Pancreas (tissue), 10 donors: ENCODE results near the gene TEX35. TPM values are rescaled to one million over a fixed set of nuclear protein-coding genes. Genes with fewer than 3 reads are reported as not detected.

Experiments
- ATAC-seq, 4 donors: fragments of 200-7000 bp; cut with Tn5 transposase; one replicate each; pipeline versions ENCODE4 v1.8.0 to v1.9.1; 2020; ENCODE audit warnings: mild to moderate bottlenecking in 4 of 4, moderate library complexity in 4 of 4
- DNase-seq, 6 donors: peaks; one replicate each; pipeline ENCODE4 v3.0.0-alpha.2; 2020
- FAIRE-seq: peaks from 2 replicates; lab custom pipeline; 2012; peaks lifted over from hg19 to GRCh38; lab: Jason Lieb, UNC
- H3K27ac ChIP-seq, 4 donors: fragments of 200-600 bp; sonication (generic); 1 replicate in 3 of 4; 2 replicates in 1 of 4; pipeline versions ENCODE4 v1.5.0 to v1.8.0; 2020
- H3K27me3 ChIP-seq, 4 donors: fragments of 200-600 bp; one replicate each; pipeline ENCODE4 v1.8.0; 2021
- H3K36me3 ChIP-seq, 3 donors: fragments of 200-600 bp; sonication (generic) in 1 of 3; one replicate each; pipeline versions ENCODE4 v1.5.0 to v1.8.0; 2020 to 2021
- H3K4me1 ChIP-seq, 3 donors: fragments of 200-600 bp; one replicate each; pipeline ENCODE4 v1.8.0; 2021
- H3K4me3 ChIP-seq, 4 donors: fragments of 200-600 bp; sonication (generic) in 2 of 4; one replicate each; pipeline versions ENCODE4 v1.5.0 to v1.8.0; 2020 to 2021
- H3K9me3 ChIP-seq, 4 donors: fragments of 200-600 bp; one replicate each; pipeline ENCODE4 v1.8.0; 2021
- WGBS, 2 donors: extraction: QIAGEN DNeasy Blood & Tissue Kit; methylation state at CpG; one replicate each; pipeline ENCODE4 v1.1.7; 2013; 5-methylcytosine and 5-hydroxymethylcytosine counted together
- intact Hi-C, 3 donors: fragments of 100-400 bp; cut with DNase I; formaldehyde crosslinking; loops; one replicate each; pipeline versions ENCODE4 v1.11.1 to v1.14.2; 2022
- polyA plus RNA-seq, 2 donors: library from polyadenylated mRNA; stranded (reverse); fragments of 200-250 nt; gene quantifications; one replicate each; pipeline ENCODE4 v1.2.3, GENCODE V29; 2013
- total RNA-seq, 6 donors: library from RNA; stranded (reverse); fragmentation: NEBNext Ultra II Directional in 4 of 6; extraction: Animal tissue kit (Norgen Biotek cat#: 25700) in 4 of 6; gene quantifications; one replicate each; pipeline versions ENCODE4 v1.2.1 to v1.2.4, GENCODE V29; 2021 to 2023
- TF ChIP-seq, protein P1 (sequence below), 4 donors: fragments of 200-600 bp; sonication (generic) in 3 of 4; IDR thresholded peaks; one replicate each; pipeline versions ENCODE4 v1.5.0 to v1.8.0; 2021; ENCODE audit warnings: antibody characterized with exemption in 4 of 4
- donor health status: healthy with polysubstance abuse.
- donor health status: DM: no; HTN: no; CAD: no; lungs with moderate emphysema.
- donor health status: DM: no; HTN: no; CAD: no.
- donor health status: control.
- donor health status: control.
- donor health status: Bipolar disorder and iron deficiency.
- donor health status: DM: yes; HTN: yes; CAD: no.
- donor health status: DM: no; HTN: no; CAD: no.
- donor health status: DM: no; HTN: no; CAD: no.
- donor health status: DM: yes; HTN: yes; CAD: no.

The TEX35 gene
- total and polyA plus RNA-seq, 8 donors: not detected

GRCh38 chr1:178467837-178468236 lies 45.1 kb upstream of the TEX35 start:
- intact Hi-C loops: no loop called here
- no peaks in the 10 kb centered on the region for H3K9me3 ChIP-seq
- ATAC-seq: no peak
- no peaks in the 10 kb centered on the region for H3K4me1 ChIP-seq
- FAIRE-seq: no peak
- no peak for DNase-seq
- no peak overlapping the region for H3K27ac ChIP-seq
- H3K36me3 ChIP-seq: no peaks in the 10 kb centered on the region
- H3K27me3 ChIP-seq: no peaks in the 10 kb centered on the region
- H3K4me3 ChIP-seq: no peak overlapping the region
- TF ChIP-seq, protein P1, sequence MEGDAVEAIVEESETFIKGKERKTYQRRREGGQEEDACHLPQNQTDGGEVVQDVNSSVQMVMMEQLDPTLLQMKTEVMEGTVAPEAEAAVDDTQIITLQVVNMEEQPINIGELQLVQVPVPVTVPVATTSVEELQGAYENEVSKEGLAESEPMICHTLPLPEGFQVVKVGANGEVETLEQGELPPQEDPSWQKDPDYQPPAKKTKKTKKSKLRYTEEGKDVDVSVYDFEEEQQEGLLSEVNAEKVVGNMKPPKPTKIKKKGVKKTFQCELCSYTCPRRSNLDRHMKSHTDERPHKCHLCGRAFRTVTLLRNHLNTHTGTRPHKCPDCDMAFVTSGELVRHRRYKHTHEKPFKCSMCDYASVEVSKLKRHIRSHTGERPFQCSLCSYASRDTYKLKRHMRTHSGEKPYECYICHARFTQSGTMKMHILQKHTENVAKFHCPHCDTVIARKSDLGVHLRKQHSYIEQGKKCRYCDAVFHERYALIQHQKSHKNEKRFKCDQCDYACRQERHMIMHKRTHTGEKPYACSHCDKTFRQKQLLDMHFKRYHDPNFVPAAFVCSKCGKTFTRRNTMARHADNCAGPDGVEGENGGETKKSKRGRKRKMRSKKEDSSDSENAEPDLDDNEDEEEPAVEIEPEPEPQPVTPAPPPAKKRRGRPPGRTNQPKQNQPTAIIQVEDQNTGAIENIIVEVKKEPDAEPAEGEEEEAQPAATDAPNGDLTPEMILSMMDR (IDR thresholded peaks at IDR 0.05): no peak

DNA sequence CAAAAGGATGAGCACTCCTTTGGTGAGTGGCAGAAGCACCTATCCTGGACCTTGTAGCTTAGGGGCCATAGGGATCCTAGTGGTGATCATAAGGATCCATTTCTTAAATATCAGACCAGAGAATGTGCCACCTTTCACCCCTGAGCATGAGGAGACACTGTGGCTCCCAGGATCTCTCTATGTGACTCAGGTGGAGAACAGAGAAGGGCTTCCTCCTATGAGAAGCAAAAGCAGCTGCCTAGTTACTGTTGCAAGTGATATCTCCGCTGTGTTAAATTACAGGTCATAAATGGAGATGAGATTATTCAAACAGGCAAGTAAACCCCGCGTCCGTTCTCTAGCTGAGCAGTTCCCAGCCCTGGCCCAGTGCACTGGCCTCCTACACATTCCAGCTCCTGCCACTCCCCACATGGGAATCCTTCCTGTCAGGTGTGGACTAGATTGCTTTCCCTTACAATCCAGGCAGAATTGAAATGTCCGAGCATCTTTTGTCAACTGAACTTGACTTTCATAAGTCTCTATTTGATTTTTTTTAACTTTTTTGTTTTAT lies 42.4 kb upstream of the TEX35 start:
- FAIRE-seq: no peak
- peak overlapping the region in 2 of 4 donors; percentile 23 to 50 for H3K27ac ChIP-seq
- ATAC-seq: peak; percentile 40 to 72 (median 64)
- intact Hi-C loops: no loop called here
- no peaks in the 10 kb centered on the region for H3K9me3 ChIP-seq
- TF ChIP-seq, protein P1 (IDR thresholded peaks at IDR 0.05): no peak
- no peak for DNase-seq
- peaks cover 0 to 12% (median 0%) of the 10 kb centered on the region in 3 donors for H3K36me3 ChIP-seq
- H3K4me3 ChIP-seq: no peak overlapping the region
- no peaks in the 10 kb centered on the region for H3K4me1 ChIP-seq
- no peaks in the 10 kb centered on the region for H3K27me3 ChIP-seq
- WGBS, 2 donors: 56 to 64% methylated on average over 5 of the region's 5 CpGs

DNA sequence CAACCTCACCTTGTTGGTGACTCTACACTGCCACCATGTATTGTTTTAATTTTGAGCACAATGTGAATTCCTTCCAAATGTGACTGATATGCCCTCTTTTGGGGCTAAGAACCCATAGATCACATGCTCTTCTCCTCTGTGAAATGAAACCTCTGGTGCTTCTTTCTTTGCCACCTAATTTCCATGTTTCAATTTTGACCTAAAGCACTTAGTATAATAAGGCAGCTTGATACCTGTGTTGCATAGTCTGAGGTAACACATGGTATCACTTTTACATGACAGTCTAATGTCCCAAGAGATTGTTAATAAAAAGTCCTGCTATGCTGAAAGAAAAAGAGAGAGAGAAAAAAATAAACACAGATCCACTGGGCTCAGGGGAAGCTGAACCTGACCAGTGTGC lies 40.4 kb upstream of the TEX35 start:
- Histone ChIP-seq H3K27me3 (no peaks in the 10 kb centered on the region), H3K4me3 (no peak overlapping the region), H3K9me3 (no peaks in the 10 kb centered on the region), H3K27ac (no peak overlapping the region), H3K4me1 (no peaks in the 10 kb centered on the region), H3K36me3 (peaks cover 0 to 12% (median 0%) of the 10 kb centered on the region in 3 donors)
- TF ChIP-seq, protein P1 (IDR thresholded peaks at IDR 0.05): no peak
- no peak for FAIRE-seq
- DNase-seq: no peak
- intact Hi-C loops: no loop called here
- ATAC-seq: no peak

DNA sequence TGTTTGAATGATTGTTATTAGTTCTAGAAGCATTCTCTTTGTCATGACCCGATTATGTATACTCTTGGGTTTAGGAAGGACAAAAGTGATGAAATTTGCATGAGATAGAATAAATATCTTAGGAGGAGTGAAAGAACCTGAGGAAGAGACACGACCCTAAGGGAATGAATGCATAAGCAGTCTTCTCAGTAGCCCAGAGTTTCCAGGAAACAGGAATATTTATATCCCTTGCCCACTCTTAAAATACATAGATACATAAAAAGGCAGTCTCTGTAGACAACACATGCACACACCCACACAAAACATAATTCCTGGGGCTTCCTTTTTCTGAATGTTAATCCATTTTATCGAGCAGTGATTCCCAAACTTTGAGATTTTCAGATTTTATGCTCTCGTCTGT lies 35.5 kb upstream of the TEX35 start:
- WGBS, 2 donors: 77 to 88% methylated on average over 4 of the region's 4 CpGs
- FAIRE-seq: no peak

GRCh38 chr1:178477841-178478240 lies 35.1 kb upstream of the TEX35 start:
- Histone ChIP-seq H3K4me1 (peaks cover 0 to 2% (median 0%) of the 10 kb centered on the region in 3 donors), H3K27me3 (no peaks in the 10 kb centered on the region), H3K27ac (peak overlapping the region in 2 of 4 donors; percentile 24 to 38), H3K4me3 (no peak overlapping the region), H3K36me3 (peaks cover 0 to 12% (median 0%) of the 10 kb centered on the region in 3 donors), H3K9me3 (no peaks in the 10 kb centered on the region)
- TF ChIP-seq, protein P1 (IDR thresholded peaks at IDR 0.05): no peak
- intact Hi-C loops: no loop called here
- 36 to 45% methylated on average over 1 of the region's 1 CpG for WGBS, 2 donors
- FAIRE-seq (no peak), DNase-seq (no peak), ATAC-seq (peak in 1 of 4 donors; percentile 27)

More for the DNA sequence above, 35.5 kb upstream of the TEX35 start:
- Histone ChIP-seq H3K9me3 (no peaks in the 10 kb centered on the region), H3K27me3 (no peaks in the 10 kb centered on the region), H3K36me3 (peaks cover 0 to 12% (median 0%) of the 10 kb centered on the region in 3 donors), H3K4me1 (peaks cover 0 to 2% (median 0%) of the 10 kb centered on the region in 3 donors), H3K4me3 (no peak overlapping the region), H3K27ac (no peak overlapping the region)
- intact Hi-C loops: no loop called here
- TF ChIP-seq, protein P1 (IDR thresholded peaks at IDR 0.05): no peak
- no peak for DNase-seq
- no peak for ATAC-seq
